ENCODE measurements around the gene ATP11A.

Gene ATP11A

GRCh38 chr13:112645327-112645914 is 44.4 kb upstream of the ATP11A start:
- H3K4me2 ChIP-seq, result no peak overlapping the region

GRCh38 chr13:112647256-112647655 is 42.6 kb upstream of the ATP11A start:
- H2AFZ ChIP-seq (ENCODE audit: low read depth), result no peak overlapping the region
- TF ChIP-seq, protein P1, sequence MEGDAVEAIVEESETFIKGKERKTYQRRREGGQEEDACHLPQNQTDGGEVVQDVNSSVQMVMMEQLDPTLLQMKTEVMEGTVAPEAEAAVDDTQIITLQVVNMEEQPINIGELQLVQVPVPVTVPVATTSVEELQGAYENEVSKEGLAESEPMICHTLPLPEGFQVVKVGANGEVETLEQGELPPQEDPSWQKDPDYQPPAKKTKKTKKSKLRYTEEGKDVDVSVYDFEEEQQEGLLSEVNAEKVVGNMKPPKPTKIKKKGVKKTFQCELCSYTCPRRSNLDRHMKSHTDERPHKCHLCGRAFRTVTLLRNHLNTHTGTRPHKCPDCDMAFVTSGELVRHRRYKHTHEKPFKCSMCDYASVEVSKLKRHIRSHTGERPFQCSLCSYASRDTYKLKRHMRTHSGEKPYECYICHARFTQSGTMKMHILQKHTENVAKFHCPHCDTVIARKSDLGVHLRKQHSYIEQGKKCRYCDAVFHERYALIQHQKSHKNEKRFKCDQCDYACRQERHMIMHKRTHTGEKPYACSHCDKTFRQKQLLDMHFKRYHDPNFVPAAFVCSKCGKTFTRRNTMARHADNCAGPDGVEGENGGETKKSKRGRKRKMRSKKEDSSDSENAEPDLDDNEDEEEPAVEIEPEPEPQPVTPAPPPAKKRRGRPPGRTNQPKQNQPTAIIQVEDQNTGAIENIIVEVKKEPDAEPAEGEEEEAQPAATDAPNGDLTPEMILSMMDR (conservative IDR thresholded peaks at IDR 0.05; ENCODE audit: low read depth, low read length), result no peak

More at GRCh38 chr13:112645327-112645914, 44.4 kb upstream of the ATP11A start:
- Histone ChIP-seq H3K27me3 (ENCODE audit: insufficient read depth, low read depth) (no peaks in the 10 kb centered on the region), H3K36me3 (ENCODE audit: insufficient read depth) (no peaks in the 10 kb centered on the region), H2AFZ (ENCODE audit: low read depth) (no peak overlapping the region), H3K4me1 (ENCODE audit: low read depth, poor library complexity, severe bottlenecking) (no peaks in the 10 kb centered on the region), H3K27ac (no peak overlapping the region), H3K4me3 (IDR thresholded peaks at IDR 0.05; ENCODE audit: insufficient read depth, low read depth, low read length) (no peak overlapping the region), H3K79me2 (ENCODE audit: insufficient read depth, low read depth) (no peaks in the 10 kb centered on the region), H3K9ac (no peak overlapping the region), H4K20me1 (ENCODE audit: insufficient read depth) (no peaks in the 10 kb centered on the region)
- TF ChIP-seq, protein P1 (conservative IDR thresholded peaks at IDR 0.05; ENCODE audit: low read depth, low read length), result no peak

DNA sequence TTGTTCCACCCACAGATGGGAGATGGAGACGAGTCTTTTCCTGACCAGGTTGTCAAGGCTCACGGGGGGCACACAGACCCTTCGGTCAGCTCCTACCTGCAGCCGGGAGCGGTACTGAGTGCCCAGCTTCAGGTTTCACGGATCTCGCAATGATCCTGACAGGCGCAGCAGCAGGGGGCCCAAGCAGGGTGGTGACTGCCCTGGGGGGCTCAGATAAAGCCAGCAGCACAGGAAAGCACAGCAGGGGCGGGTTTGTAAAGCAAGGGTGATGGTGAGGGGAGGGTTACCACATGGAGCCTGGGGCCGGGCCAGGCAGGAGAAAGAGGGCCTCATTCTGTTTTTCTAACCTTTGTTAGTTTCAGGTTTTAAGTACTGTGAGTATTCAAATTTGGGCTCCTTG is 41.7 kb upstream of the ATP11A start:
- Histone ChIP-seq H3K9ac (no peak overlapping the region), H4K20me1 (ENCODE audit: insufficient read depth) (no peaks in the 10 kb centered on the region), H3K36me3 (ENCODE audit: insufficient read depth) (no peaks in the 10 kb centered on the region), H3K4me3 (IDR thresholded peaks at IDR 0.05; ENCODE audit: insufficient read depth, low read depth, low read length) (no peak overlapping the region), H2AFZ (ENCODE audit: low read depth) (no peak overlapping the region), H3K79me2 (ENCODE audit: insufficient read depth, low read depth) (no peaks in the 10 kb centered on the region), H3K4me2 (no peak overlapping the region), H3K27ac (no peak overlapping the region), H3K4me1 (ENCODE audit: low read depth, poor library complexity, severe bottlenecking) (no peaks in the 10 kb centered on the region), H3K27me3 (ENCODE audit: insufficient read depth, low read depth) (no peaks in the 10 kb centered on the region)
- TF ChIP-seq, protein P1 (conservative IDR thresholded peaks at IDR 0.05; ENCODE audit: low read depth, low read length), result no peak

More at GRCh38 chr13:112647256-112647655, 42.6 kb upstream of the ATP11A start:
- no peaks in the 10 kb centered on the region for H3K27me3 ChIP-seq (ENCODE audit: insufficient read depth, low read depth)
- no peak overlapping the region for H3K4me2 ChIP-seq
- no peaks in the 10 kb centered on the region for H4K20me1 ChIP-seq (ENCODE audit: insufficient read depth)
- no peaks in the 10 kb centered on the region for H3K4me1 ChIP-seq (ENCODE audit: low read depth, poor library complexity, severe bottlenecking)
- no peaks in the 10 kb centered on the region for H3K36me3 ChIP-seq (ENCODE audit: insufficient read depth)
- no peak overlapping the region for H3K4me3 ChIP-seq (IDR thresholded peaks at IDR 0.05; ENCODE audit: insufficient read depth, low read depth, low read length)
- no peaks in the 10 kb centered on the region for H3K79me2 ChIP-seq (ENCODE audit: insufficient read depth, low read depth)
- no peak overlapping the region for H3K9ac ChIP-seq
- H3K27ac ChIP-seq, result no peak overlapping the region

DNA sequence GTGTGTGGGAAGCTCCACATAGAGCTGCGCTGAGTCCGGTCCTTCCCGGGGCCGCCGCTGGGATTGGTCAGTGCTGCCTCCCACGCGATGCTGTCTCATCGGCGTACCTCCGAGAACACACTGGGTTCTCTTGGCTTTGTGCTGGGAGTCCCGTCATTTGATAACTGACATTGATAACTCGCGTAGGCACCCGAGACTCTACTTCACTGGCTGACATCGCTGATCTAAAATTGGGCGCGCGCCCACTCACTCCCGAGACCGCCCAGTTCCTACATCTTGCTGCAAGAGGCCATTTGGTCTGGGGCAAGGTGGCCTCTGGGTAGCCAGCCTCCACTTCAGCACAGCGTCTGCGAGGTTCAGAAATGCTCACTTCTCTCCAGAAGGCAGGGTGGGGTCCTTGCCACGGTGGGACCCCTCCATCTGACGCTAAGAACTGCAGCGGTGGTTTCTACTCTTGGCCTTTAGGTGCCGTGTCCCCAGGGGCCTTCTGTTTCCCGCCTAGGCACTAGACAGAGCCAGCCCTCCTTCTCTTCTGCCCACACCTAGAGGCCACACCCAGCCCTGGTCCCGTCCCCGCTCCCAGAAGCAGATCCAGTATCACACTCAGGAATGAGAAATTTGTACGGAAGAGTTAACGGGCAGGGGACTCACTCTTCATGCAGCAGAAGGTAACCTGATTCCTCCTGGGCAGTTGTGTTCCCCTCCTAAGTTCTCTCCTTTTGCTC is 40.7 kb upstream of the ATP11A start:
- no peaks in the 10 kb centered on the region for H4K20me1 ChIP-seq (ENCODE audit: insufficient read depth)
- no peak overlapping the region for H3K9ac ChIP-seq
- no peaks in the 10 kb centered on the region for H3K36me3 ChIP-seq (ENCODE audit: insufficient read depth)
- H3K79me2 ChIP-seq (ENCODE audit: insufficient read depth, low read depth), result no peaks in the 10 kb centered on the region
- TF ChIP-seq, protein P1 (conservative IDR thresholded peaks at IDR 0.05; ENCODE audit: low read depth, low read length), result no peak
- no peak overlapping the region for H3K27ac ChIP-seq
- H3K4me1 ChIP-seq (ENCODE audit: low read depth, poor library complexity, severe bottlenecking), result no peaks in the 10 kb centered on the region
- no peak overlapping the region for H3K4me3 ChIP-seq (IDR thresholded peaks at IDR 0.05; ENCODE audit: insufficient read depth, low read depth, low read length)
- no peak overlapping the region for H2AFZ ChIP-seq (ENCODE audit: low read depth)
- H3K4me2 ChIP-seq, result no peak overlapping the region
- H3K27me3 ChIP-seq (ENCODE audit: insufficient read depth, low read depth), result no peaks in the 10 kb centered on the region
